ENCODE measurements around the gene HINT2.

HINT2 gene

GRCh38 chr9:35840881-35841644 is 26.2 kb upstream of the HINT2 start:
- Histone ChIP-seq H3K79me2 (ENCODE audit: insufficient read depth, low read length) (no peaks in the 10 kb centered on the region), H3K4me3 (ENCODE audit: low read length, poor library complexity, severe bottlenecking) (no peak overlapping the region), H3F3A (ENCODE audit: low read depth) (no peaks in the 10 kb centered on the region), H3K9ac (ENCODE audit: low read depth, low read length, poor library complexity, severe bottlenecking) (no peak overlapping the region), H2AFZ (ENCODE audit: low read length) (no peak overlapping the region), H4K20me1 (ENCODE audit: insufficient read depth, low read length, poor library complexity, severe bottlenecking) (no peaks in the 10 kb centered on the region), H3K36me3 (ENCODE audit: insufficient read depth, low read length) (no peaks in the 10 kb centered on the region), H3K9me2 (replicated peaks; ENCODE audit: low read depth, low read length) (no peaks in the 10 kb centered on the region), H3K4me1 (ENCODE audit: insufficient read depth, low read length, poor library complexity, severe bottlenecking) (peaks cover 4% of the 10 kb centered on the region), H3K4me2 (ENCODE audit: low read depth, low read length, poor library complexity, severe bottlenecking) (no peak overlapping the region), H3K27me3 (ENCODE audit: insufficient read depth, low read length, poor library complexity, severe bottlenecking) (no peaks in the 10 kb centered on the region), H3K9me3 (ENCODE audit: insufficient read depth, low read depth, low read length) (no peaks in the 10 kb centered on the region)
- TF ChIP-seq CTCF (conservative IDR thresholded peaks at IDR 0.05; ENCODE audit: low read length) (no peak), EZH2phosphoT487 (IDR thresholded peaks at IDR 0.05; ENCODE audit: borderline replicate concordance) (no peak)

GRCh38 chr9:35839926-35840325 is 25.1 kb upstream of the HINT2 start:
- Histone ChIP-seq H3K36me3 (ENCODE audit: insufficient read depth, low read length) (no peaks in the 10 kb centered on the region), H3F3A (ENCODE audit: low read depth) (no peaks in the 10 kb centered on the region), H4K20me1 (ENCODE audit: insufficient read depth, low read length, poor library complexity, severe bottlenecking) (no peaks in the 10 kb centered on the region), H3K9ac (ENCODE audit: low read depth, low read length, poor library complexity, severe bottlenecking) (no peak overlapping the region), H3K9me3 (ENCODE audit: insufficient read depth, low read depth, low read length) (no peaks in the 10 kb centered on the region), H3K27me3 (ENCODE audit: insufficient read depth, low read length, poor library complexity, severe bottlenecking) (no peaks in the 10 kb centered on the region), H2AFZ (ENCODE audit: low read length) (no peak overlapping the region), H3K4me3 (ENCODE audit: low read length, poor library complexity, severe bottlenecking) (no peak overlapping the region), H3K4me1 (ENCODE audit: insufficient read depth, low read length, poor library complexity, severe bottlenecking) (peaks cover 7% of the 10 kb centered on the region), H3K79me2 (ENCODE audit: insufficient read depth, low read length) (no peaks in the 10 kb centered on the region), H3K4me2 (ENCODE audit: low read depth, low read length, poor library complexity, severe bottlenecking) (no peak overlapping the region), H3K9me2 (replicated peaks; ENCODE audit: low read depth, low read length) (no peaks in the 10 kb centered on the region)
- TF ChIP-seq EZH2phosphoT487 (IDR thresholded peaks at IDR 0.05; ENCODE audit: borderline replicate concordance) (no peak), CTCF (conservative IDR thresholded peaks at IDR 0.05; ENCODE audit: low read length) (no peak)

- H3K4me2 ChIP-seq (ENCODE audit: low read depth, low read length, poor library complexity, severe bottlenecking), result no peak overlapping the region
- peaks cover 32% of the 10 kb centered on the region for H3K4me1 ChIP-seq (ENCODE audit: insufficient read depth, low read length, poor library complexity, severe bottlenecking)
Observed at GRCh38 chr9:35836595-35836994, 21.8 kb upstream of the HINT2 start.

More at GRCh38 chr9:35836595-35836994, 21.8 kb upstream of the HINT2 start:
- Histone ChIP-seq H3K36me3 (ENCODE audit: insufficient read depth, low read length) (no peaks in the 10 kb centered on the region), H3F3A (ENCODE audit: low read depth) (no peaks in the 10 kb centered on the region), H3K9me2 (replicated peaks; ENCODE audit: low read depth, low read length) (no peaks in the 10 kb centered on the region), H3K9me3 (ENCODE audit: insufficient read depth, low read depth, low read length) (no peaks in the 10 kb centered on the region), H3K9ac (ENCODE audit: low read depth, low read length, poor library complexity, severe bottlenecking) (no peak overlapping the region), H3K79me2 (ENCODE audit: insufficient read depth, low read length) (no peaks in the 10 kb centered on the region), H2AFZ (ENCODE audit: low read length) (no peak overlapping the region), H3K27me3 (ENCODE audit: insufficient read depth, low read length, poor library complexity, severe bottlenecking) (no peaks in the 10 kb centered on the region), H4K20me1 (ENCODE audit: insufficient read depth, low read length, poor library complexity, severe bottlenecking) (no peaks in the 10 kb centered on the region), H3K4me3 (ENCODE audit: low read length, poor library complexity, severe bottlenecking) (no peak overlapping the region)
- TF ChIP-seq CTCF (conservative IDR thresholded peaks at IDR 0.05; ENCODE audit: low read length), result no peak
- no peak for TF ChIP-seq EZH2phosphoT487 (IDR thresholded peaks at IDR 0.05; ENCODE audit: borderline replicate concordance)

All from Loucy (cell line).